T-helper 17 cell (primary cell): Measurements from ENCODE around the gene RUNX2. TPM values are rescaled to one million over a fixed set of nuclear protein-coding genes. Genes with fewer than 3 reads are reported as not detected.
A peak's percentile ranks its signal among the peaks of the same experiment; 100 is the strongest.
"Not testable (repeated sequence)": the region's sequence is repeated elsewhere in the genome, so short reads cannot be mapped to it uniquely, and the experiment has no call there.

ENCODE experiments used
- ATAC-seq: fragments of 150-1000 bp; cut with Tn5 transposase; 2 replicates; pipeline ENCODE4 v1.10.0; 2021; ENCODE audit warnings: mild to moderate bottlenecking, moderate library complexity
- DNase-seq, 3 donors: peaks; one replicate each; pipeline versions ENCODE4 v3.0.0 to v3.0.0-alpha.2; 2020 to 2021
- H3K9me3 ChIP-seq: one replicate; pipeline ENCODE4 v1.7.0; 2013; ENCODE audit warnings: low read length, mild to moderate bottlenecking; ENCODE audit not compliant: control insufficient read depth, poor library complexity, severe bottlenecking
- H3K27ac Mint-ChIP-seq: one replicate; pipeline ENCODE4 v1.8.0; 2022; ENCODE audit warnings: mild to moderate bottlenecking, moderate library complexity, mixed read lengths
- H3K27me3 Mint-ChIP-seq: one replicate; pipeline ENCODE4 v1.8.0; 2022; ENCODE audit warnings: mixed read lengths
- H3K36me3 Mint-ChIP-seq: one replicate; pipeline ENCODE4 v1.8.0; 2022; ENCODE audit warnings: low read depth, mixed read lengths
- H3K4me1 Mint-ChIP-seq: one replicate; pipeline ENCODE4 v1.8.0; 2022; ENCODE audit warnings: mild to moderate bottlenecking, mixed read lengths
- H3K4me3 Mint-ChIP-seq: one replicate; pipeline ENCODE4 v1.8.0; 2022; ENCODE audit warnings: mild to moderate bottlenecking, moderate library complexity, mixed read lengths
- total RNA-seq, 4 donors: library from RNA in 2 of 4; stranded (reverse) in 2 of 4; gene quantifications; one replicate each; pipeline ENCODE4 v1.2.3 and lab custom pipeline; 2022 to 2026

The RUNX2 gene
- total RNA-seq, 2 donors from 2014 or later, result 47.6 to 50.8 TPM

DNA sequence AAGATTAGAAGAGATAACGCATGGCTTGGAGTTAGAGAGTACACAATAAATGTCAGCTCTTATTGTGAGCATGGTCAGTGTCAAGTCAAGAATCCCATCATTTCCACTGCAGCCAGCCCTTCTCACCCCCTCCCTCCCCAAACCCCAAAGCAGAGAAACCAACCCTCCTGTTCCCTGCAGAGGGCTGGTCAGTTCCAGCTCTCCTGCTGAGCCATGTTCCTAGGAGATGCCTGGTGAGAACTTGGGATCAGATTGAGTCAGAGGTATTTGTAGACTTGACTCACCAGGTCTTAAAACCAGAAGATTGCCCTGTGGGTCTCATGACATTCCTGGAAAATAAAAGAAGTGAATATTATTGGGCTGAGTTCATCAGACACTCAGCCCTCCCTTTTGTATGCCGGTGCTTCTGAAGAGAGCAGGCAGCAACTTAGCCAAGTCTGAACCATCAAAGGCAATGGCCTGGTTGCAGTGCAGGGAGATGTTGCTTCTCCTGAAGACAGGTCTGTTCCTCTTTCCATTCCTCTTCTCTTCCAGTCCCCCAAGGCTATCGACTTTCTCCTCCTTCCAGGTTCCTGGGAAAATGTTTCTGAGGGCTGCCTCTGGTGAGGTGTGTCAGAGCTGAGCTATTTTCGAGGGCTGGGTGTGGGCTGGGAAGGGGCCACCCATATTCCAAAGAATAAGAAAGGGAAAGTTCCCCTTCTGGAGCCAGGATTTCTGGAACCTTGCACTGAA, 327.8 kb downstream of the RUNX2 start:
- no peaks in the 10 kb centered on the region for H3K9me3 ChIP-seq
- no peak overlapping the region for H3K27ac Mint-ChIP-seq
- H3K4me3 Mint-ChIP-seq, result no peak overlapping the region

GRCh38 chr6:45657226-45657625, 329.1 kb downstream of the RUNX2 start:
- no peaks in the 10 kb centered on the region for H3K27me3 Mint-ChIP-seq
- peaks cover 12% of the 10 kb centered on the region for H3K4me1 Mint-ChIP-seq
- H3K9me3 ChIP-seq, result no peaks in the 10 kb centered on the region
- DNase-seq, result no peak
- H3K36me3 Mint-ChIP-seq, result no peaks in the 10 kb centered on the region
- H3K27ac Mint-ChIP-seq, result no peak overlapping the region
- no peak overlapping the region for H3K4me3 Mint-ChIP-seq
- ATAC-seq, result no peak

More for the DNA sequence above, 327.8 kb downstream of the RUNX2 start:
- no peak for ATAC-seq
- Mint-ChIP-seq H3K36me3 (no peaks in the 10 kb centered on the region), H3K4me1 (peaks cover 12% of the 10 kb centered on the region), H3K27me3 (no peaks in the 10 kb centered on the region)
- no peak for DNase-seq

GRCh38 chr6:45658400-45658799, 330.3 kb downstream of the RUNX2 start:
- Mint-ChIP-seq H3K4me1 (peaks cover 15% of the 10 kb centered on the region), H3K27ac (no peak overlapping the region), H3K27me3 (no peaks in the 10 kb centered on the region), H3K4me3 (no peak overlapping the region), H3K36me3 (no peaks in the 10 kb centered on the region)
- DNase-seq, result no peak
- H3K9me3 ChIP-seq, result no peaks in the 10 kb centered on the region
- no peak for ATAC-seq

DNA sequence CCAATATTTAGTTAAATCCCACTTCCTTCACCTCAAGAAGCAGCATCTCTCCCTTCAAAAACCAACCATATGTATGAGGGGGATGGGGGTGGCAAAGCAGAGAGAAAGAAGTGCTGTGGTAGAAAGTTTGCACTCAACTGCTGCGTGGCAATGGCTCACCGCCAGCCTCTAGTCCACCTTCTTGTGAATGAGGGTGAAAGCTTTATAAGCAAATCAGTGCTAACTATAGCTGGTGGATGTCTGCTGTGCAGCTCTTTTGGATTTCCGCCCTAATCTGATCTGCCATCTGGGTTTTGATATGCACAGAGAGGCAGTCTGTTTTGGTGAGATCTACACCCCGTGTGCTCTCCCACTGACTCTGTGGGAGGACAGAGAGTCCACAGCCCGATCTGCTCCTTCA, 330.8 kb downstream of the RUNX2 start:
- DNase-seq (no peak), ATAC-seq (peak; percentile 63)
- H3K27ac Mint-ChIP-seq, result peak overlapping the region; percentile 41
- no peaks in the 10 kb centered on the region for H3K36me3 Mint-ChIP-seq
- no peaks in the 10 kb centered on the region for H3K9me3 ChIP-seq
- H3K4me3 Mint-ChIP-seq, result no peak overlapping the region
- no peaks in the 10 kb centered on the region for H3K27me3 Mint-ChIP-seq
- H3K4me1 Mint-ChIP-seq, result peaks cover 18% of the 10 kb centered on the region

DNA sequence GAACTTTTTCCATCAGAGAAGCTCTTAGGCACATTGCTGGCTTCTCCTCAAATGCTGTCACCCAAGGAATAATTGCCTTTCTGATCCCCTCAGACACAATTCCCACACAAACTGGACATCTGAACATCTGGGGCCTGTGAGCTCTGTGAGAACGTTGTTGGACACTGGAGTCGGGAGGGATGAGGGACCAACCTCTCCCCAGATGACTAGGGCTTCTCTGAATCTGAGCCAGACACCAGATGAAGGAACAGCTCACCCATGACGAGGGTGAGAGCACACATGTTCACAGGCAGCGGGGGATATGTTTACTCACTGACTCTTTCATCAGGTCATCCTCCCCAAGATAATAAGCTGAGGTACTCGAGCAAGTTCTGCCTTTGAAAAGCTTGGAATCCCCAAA, 333.5 kb downstream of the RUNX2 start:
- Mint-ChIP-seq H3K36me3 (no peaks in the 10 kb centered on the region), H3K4me1 (peaks cover 33% of the 10 kb centered on the region), H3K27me3 (no peaks in the 10 kb centered on the region), H3K4me3 (no peak overlapping the region), H3K27ac (no peak overlapping the region)
- ATAC-seq, result no peak
- DNase-seq, result no peak
- H3K9me3 ChIP-seq, result no peaks in the 10 kb centered on the region

DNA sequence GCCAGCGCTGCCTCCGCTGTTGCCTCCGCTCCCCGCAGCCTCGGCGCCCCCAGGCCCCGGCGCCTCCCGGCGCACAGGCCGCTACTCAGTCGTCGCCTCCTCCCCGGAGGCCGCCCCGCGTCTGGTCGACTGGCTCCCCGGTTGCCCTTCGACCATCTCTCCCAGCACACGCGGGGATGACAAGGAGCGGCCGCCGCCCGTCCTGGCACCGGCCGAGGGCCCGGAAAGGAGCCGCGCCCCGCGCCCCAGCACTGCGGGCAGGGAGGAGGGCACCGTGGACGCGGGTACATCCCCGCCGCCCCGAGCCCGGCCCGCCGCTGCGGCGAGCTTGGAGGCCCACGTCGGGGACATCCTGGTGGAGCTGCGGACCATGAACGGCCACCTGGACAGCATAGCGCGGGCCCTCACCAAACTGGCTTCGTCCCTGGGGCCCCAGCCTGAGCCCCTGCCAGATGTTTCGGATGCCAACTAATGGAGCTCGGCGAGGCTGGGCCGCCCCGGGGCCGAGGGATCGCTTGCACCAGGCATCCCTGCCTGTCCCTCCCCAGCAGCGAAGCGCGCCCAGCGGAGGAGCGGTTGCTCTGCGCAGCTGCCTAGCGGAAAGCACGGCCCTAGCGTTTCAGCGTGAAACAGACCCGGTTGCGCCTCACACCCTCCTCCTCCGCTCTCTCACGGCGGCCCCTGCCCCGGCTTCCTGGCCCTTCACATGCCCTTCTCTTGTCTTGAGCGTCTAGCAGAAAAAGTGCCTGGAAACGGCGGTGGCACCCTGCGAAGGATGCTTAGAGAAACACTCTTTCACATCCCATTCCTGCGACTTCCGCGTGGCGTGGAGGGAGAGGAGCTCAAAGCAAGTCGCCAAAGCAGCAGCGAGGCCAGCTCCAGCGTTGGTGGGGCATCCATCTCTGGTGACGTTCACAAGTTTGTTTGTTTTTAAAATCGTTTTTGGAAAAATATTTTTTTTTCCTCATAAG, 335.4 kb downstream of the RUNX2 start:
- no peaks in the 10 kb centered on the region for H3K9me3 ChIP-seq
- Mint-ChIP-seq H3K27me3 (no peaks in the 10 kb centered on the region), H3K4me3 (peak overlapping the region; percentile 77), H3K36me3 (no peaks in the 10 kb centered on the region), H3K27ac (peak overlapping the region; percentile 54), H3K4me1 (peaks cover 36% of the 10 kb centered on the region)
- ATAC-seq (peak; percentile 78), DNase-seq (peak in 1 of 3 donors; percentile 24)

GRCh38 chr6:45664707-45665106, 336.6 kb downstream of the RUNX2 start:
- Mint-ChIP-seq H3K36me3 (no peaks in the 10 kb centered on the region), H3K27ac (peak overlapping the region; percentile 54), H3K27me3 (no peaks in the 10 kb centered on the region), H3K4me3 (peak overlapping the region; percentile 77), H3K4me1 (peaks cover 30% of the 10 kb centered on the region)
- ATAC-seq, result no peak
- no peak for DNase-seq
- H3K9me3 ChIP-seq, result no peaks in the 10 kb centered on the region

DNA sequence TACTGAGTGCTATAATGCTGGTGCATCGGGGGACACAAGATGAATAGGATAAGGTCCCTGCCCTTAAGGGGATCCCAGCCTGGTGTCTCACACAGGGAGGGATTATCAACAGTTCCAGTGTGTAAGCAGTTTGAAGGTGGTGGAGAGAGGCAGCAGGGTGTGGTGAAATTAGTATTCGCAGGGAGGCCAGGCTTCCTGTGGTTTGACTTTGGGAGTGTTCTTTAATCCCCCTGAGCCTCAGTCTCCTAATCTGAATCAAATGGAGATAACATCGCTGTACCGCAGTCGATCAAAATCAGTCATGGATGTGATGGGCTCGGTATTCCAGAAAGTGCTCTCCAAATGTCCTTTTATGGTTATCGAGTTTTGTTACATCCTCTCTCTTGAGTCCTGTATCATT, 337.7 kb downstream of the RUNX2 start:
- H3K4me1 Mint-ChIP-seq, result peaks cover 28% of the 10 kb centered on the region
- no peaks in the 10 kb centered on the region for H3K9me3 ChIP-seq
- H3K27ac Mint-ChIP-seq, result peak overlapping the region; percentile 49
- no peaks in the 10 kb centered on the region for H3K36me3 Mint-ChIP-seq
- DNase-seq (no peak), ATAC-seq (no peak)
- H3K4me3 Mint-ChIP-seq, result peak overlapping the region; percentile 9
- no peaks in the 10 kb centered on the region for H3K27me3 Mint-ChIP-seq

DNA sequence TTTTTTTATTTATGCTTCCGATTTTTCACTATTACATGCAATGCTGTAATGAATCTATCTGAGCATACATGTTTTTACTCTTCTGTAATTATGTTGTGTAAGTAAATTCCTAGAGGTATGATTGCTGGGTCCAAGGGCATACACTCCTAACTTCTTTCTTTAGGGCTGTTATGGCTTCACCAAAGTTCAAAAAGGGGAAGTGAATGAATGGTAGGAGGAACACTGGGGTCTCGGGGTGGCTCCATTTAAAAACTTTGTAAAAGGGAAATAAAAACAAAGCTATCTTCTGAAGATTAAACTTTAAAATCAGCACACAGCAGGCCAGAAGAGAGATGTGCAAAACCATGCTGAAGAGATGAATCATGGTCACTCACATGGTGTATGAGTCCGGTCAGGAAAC, 338.7 kb downstream of the RUNX2 start:
- Mint-ChIP-seq H3K27ac (peak overlapping the region; percentile 34), H3K4me3 (no peak overlapping the region), H3K27me3 (no peaks in the 10 kb centered on the region)

DNA sequence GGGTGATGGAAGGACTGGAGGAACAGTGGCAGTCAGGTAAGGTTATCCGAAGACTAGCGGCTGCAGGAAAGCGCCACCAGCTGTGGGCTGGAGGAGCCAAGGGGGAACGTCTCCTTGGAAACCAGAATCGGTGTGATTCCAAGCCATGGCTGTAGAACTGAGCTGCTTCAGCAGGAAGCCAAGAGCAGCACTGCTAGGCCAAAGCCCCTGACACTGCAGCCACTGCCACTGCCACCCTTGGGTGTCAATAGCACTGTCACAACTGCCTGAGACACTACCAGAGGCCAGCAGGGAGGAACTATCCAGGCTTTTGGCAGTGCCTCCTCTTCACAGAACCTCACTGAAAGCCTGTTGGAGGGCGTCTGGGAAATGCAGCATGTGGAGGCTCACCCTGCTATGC, 339.2 kb downstream of the RUNX2 start:
- H3K36me3 Mint-ChIP-seq, result no peaks in the 10 kb centered on the region
- DNase-seq (no peak), ATAC-seq (no peak)
- H3K4me1 Mint-ChIP-seq, result peaks cover 28% of the 10 kb centered on the region
- no peaks in the 10 kb centered on the region for H3K9me3 ChIP-seq
- H3K27me3 Mint-ChIP-seq, result no peaks in the 10 kb centered on the region
- no peak overlapping the region for H3K4me3 Mint-ChIP-seq
- peak overlapping the region; percentile 34 for H3K27ac Mint-ChIP-seq

More for the DNA sequence above, 338.7 kb downstream of the RUNX2 start:
- DNase-seq, result no peak
- Mint-ChIP-seq H3K4me1 (peaks cover 28% of the 10 kb centered on the region), H3K36me3 (no peaks in the 10 kb centered on the region)
- no peaks in the 10 kb centered on the region for H3K9me3 ChIP-seq
- ATAC-seq, result no peak

DNA sequence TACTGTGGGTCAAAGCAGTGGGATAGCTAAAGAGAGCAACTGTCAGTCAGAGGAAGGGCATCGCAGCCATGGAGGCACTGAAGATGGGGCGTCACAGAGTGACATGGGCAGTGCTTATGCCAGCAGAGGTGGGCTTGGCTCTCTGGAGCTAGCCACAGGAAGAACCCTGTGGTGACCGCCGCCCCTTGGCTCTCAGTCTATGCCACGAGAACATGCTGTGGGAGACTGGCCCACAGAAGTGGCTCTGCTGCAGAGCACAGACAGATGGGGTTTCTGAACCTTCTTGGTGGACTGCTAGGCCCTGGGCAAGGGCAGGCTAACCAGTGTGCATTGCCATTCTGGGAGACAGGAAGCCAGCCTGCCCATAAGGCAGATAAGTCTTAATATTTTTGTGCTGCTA, 339.6 kb downstream of the RUNX2 start:
- H3K36me3 Mint-ChIP-seq, result no peaks in the 10 kb centered on the region
- DNase-seq, result no peak
- ATAC-seq, result no peak
- H3K27me3 Mint-ChIP-seq, result no peaks in the 10 kb centered on the region
- H3K4me3 Mint-ChIP-seq, result no peak overlapping the region
- H3K27ac Mint-ChIP-seq, result no peak overlapping the region
- H3K9me3 ChIP-seq, result no peaks in the 10 kb centered on the region
- peaks cover 25% of the 10 kb centered on the region for H3K4me1 Mint-ChIP-seq

GRCh38 chr6:45668705-45669104, 340.6 kb downstream of the RUNX2 start:
- Mint-ChIP-seq H3K36me3 (no peaks in the 10 kb centered on the region), H3K4me3 (no peak overlapping the region)
- DNase-seq, result no peak

DNA sequence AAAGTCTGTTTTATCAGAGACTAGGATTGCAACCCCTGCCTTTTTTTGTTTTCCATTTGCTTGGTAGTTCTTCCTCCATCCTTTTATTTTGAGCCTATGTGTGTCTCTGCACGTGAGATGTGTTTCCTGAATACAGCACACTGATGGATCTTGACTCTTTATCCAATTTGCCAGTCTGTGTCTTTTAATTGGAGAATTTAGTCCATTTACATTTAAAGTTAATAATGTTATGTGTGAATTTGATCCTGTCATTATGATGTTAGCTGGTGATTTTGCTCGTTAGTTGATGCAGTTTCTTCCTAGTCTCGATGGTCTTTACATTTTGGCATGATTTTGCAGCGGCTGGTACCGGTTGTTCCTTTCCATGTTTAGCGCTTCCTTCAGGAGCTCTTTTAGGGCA, 345.0 kb downstream of the RUNX2 start:
- not testable (repeated sequence) for H3K4me3 Mint-ChIP-seq, ATAC-seq, H3K27ac Mint-ChIP-seq, DNase-seq, H3K27me3 Mint-ChIP-seq, H3K36me3 Mint-ChIP-seq, H3K9me3 ChIP-seq
- H3K4me1 Mint-ChIP-seq, result peaks cover 18% of the 10 kb centered on the region

More at GRCh38 chr6:45668705-45669104, 340.6 kb downstream of the RUNX2 start:
- Mint-ChIP-seq H3K27ac (no peak overlapping the region), H3K27me3 (no peaks in the 10 kb centered on the region), H3K4me1 (peaks cover 21% of the 10 kb centered on the region)
- ATAC-seq, result no peak
- no peaks in the 10 kb centered on the region for H3K9me3 ChIP-seq
